Kidney (tissue), 14 donors: Measurements from ENCODE around the gene HGF. TPM values are rescaled to one million over a fixed set of nuclear protein-coding genes. Genes with fewer than 3 reads are reported as not detected.

ENCODE experiments used
- DNase-seq, 5 donors: peaks; one replicate each; pipeline ENCODE4 v3.0.0-alpha.2; 2013 to 2020
- FAIRE-seq: peaks from 2 replicates; lab custom pipeline; 2012; peaks lifted over from hg19 to GRCh38; lab: Jason Lieb, UNC
- H3K27ac ChIP-seq, 2 donors: one replicate each; pipeline ENCODE4 v1.7.0; 2013; ENCODE audit warnings: low read depth in 2 of 2, low read length in 2 of 2, inconsistent platforms in 1 of 2
- H3K27me3 ChIP-seq: one replicate; pipeline ENCODE4 v1.7.1; 2013; ENCODE audit warnings: low read length, inconsistent platforms; ENCODE audit not compliant: control insufficient read depth, insufficient read depth
- H3K36me3 ChIP-seq, 3 donors: one replicate each; pipeline versions ENCODE4 v1.7.0 to v1.7.1; 2013; ENCODE audit warnings: low read length in 3 of 3, control low read depth in 1 of 3, inconsistent platforms in 1 of 3; ENCODE audit not compliant: insufficient read depth in 3 of 3, control insufficient read depth in 2 of 3
- H3K4me1 ChIP-seq, 3 donors: one replicate each; pipeline versions ENCODE4 v1.7.0 to v1.7.1; 2013; ENCODE audit warnings: low read length in 3 of 3, inconsistent platforms in 1 of 3, low read depth in 1 of 3; ENCODE audit not compliant: control insufficient read depth in 2 of 3, insufficient read depth in 2 of 3
- H3K4me3 ChIP-seq, 3 donors: one replicate each; pipeline versions ENCODE4 v1.7.0 to v1.8.1; 2013; ENCODE audit warnings: low read length in 3 of 3, control low read depth in 1 of 3, inconsistent platforms in 1 of 3
- H3K9ac ChIP-seq, 3 donors: one replicate each; pipeline versions ENCODE4 v1.7.0 to v1.7.1; 2013; ENCODE audit warnings: low read length in 3 of 3, control low read depth in 1 of 3, inconsistent platforms in 1 of 3
- H3K9me3 ChIP-seq, 3 donors: one replicate each; pipeline versions ENCODE4 v1.7.0 to v1.7.1; 2013; ENCODE audit warnings: low read length in 3 of 3, control low read depth in 1 of 3, inconsistent platforms in 1 of 3; ENCODE audit not compliant: control insufficient read depth in 2 of 3, insufficient read depth in 1 of 3
- CTCF ChIP-seq: IDR thresholded peaks from 3 replicates; pipeline ENCODE4 v1.5.1; 2012; ENCODE audit warnings: mild to moderate bottlenecking, moderate library complexity, borderline replicate concordance; ENCODE audit not compliant: insufficient read depth; ENCODE audit errors: extremely low read depth
- intact Hi-C: fragments of 100-400 bp; cut with DNase I; formaldehyde crosslinking; loops from one replicate; pipeline ENCODE4 v1.11.1; 2022
- polyA plus RNA-seq: library from polyadenylated mRNA; stranded (reverse); fragments of 350-450 nt; fragmentation: Illumina TruSeq; extraction: RNeasy Lipid Tissue Mini Kit (QIAGEN cat#74804); gene quantifications from one replicate; pipeline ENCODE4 v1.2.3, GENCODE V29; 2014; ENCODE audit warnings: low read depth, low replicate concordance; ENCODE audit not compliant: insufficient read depth
- total RNA-seq: library from RNA; stranded (reverse); fragmentation: NEBNext Ultra II Directional; extraction: Animal tissue kit (Norgen Biotek cat#: 25700); gene quantifications from one replicate; pipeline ENCODE4 v1.2.1, GENCODE V29; 2021
- donor health status: control.
- donor health status: control.
- donor health status: control.
- donor health status: control.
- donor health status: control.
- donor health status: DM: yes; HTN: yes; CAD: no.
- donor health status: Normal renal cell carcinoma (clear cell type).

Gene HGF
- total and polyA plus RNA-seq, 2 donors from 2014 or later = 2.6 to 23.8 TPM

GRCh38 chr7:81790686-81791085 is 20.8 kb upstream of the HGF start:
- no peaks in the 10 kb centered on the region for H3K36me3 ChIP-seq
- H3K9ac ChIP-seq = no peak overlapping the region
- H3K27me3 ChIP-seq = no peaks in the 10 kb centered on the region
- no peak overlapping the region for H3K27ac ChIP-seq
- no peaks in the 10 kb centered on the region for H3K4me1 ChIP-seq
- H3K4me3 ChIP-seq = no peak overlapping the region
- intact Hi-C loops = no loop called here
- DNase-seq (no peak), FAIRE-seq (no peak)
- TF ChIP-seq CTCF = no peak
- H3K9me3 ChIP-seq = no peaks in the 10 kb centered on the region

DNA sequence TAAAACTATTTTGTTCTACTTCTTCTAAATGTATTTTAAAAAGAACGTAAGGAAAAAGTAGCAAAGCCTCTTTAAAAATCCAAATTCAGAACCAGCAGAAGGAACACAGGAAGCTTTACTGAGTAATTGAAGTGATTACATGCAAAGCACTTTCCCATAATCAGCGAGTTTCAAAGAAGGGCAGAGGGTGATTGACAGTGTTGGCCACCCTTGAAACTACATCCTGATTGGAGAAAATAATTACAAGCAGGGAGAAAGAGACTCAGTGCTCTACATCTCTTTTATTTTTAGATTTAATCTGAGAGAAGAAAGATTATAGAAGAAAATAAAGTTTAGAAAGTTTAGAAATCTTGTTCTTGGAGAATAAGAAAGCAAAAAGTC is 20.3 kb upstream of the HGF start:
- Histone ChIP-seq H3K4me3 (no peak overlapping the region), H3K27ac (no peak overlapping the region), H3K4me1 (no peaks in the 10 kb centered on the region), H3K36me3 (no peaks in the 10 kb centered on the region), H3K9me3 (no peaks in the 10 kb centered on the region), H3K27me3 (no peaks in the 10 kb centered on the region), H3K9ac (no peak overlapping the region)
- no peak for TF ChIP-seq CTCF
- DNase-seq (no peak), FAIRE-seq (no peak)
- intact Hi-C loops = no loop called here

DNA sequence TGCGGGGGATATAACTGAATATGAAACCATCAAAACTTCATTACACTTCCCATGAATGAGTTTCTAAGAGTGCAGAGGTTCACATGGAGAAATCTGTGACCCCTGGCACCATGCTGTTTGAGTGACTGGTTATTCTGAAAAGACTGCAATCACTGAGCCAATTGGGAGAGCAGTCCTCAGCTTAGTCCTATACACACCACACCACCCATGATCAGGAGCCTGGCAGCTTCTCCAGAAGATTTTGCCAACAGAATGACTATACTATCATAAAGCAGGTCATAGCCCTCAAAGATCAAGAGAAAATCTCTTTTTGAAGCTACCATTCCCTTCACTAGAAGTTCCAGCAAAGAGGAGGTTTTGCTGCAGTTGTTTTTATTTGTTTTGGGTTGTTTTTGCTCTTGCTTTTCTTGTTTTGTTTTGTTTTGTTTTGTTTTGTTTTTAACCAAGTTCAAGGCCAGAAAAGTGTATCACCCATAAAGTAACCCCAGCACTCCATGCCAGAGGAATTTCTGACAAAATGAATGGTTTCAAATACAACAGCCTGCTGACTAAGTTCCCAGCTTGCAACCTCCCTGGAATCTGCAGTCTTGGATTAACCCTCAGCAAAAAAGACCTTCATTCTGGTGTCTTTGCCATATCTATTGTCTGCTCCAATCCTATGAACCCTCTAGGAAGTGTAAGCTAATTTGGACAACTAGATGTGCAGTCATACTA is 19.7 kb upstream of the HGF start:
- no peak for FAIRE-seq

More for the DNA sequence above, 19.7 kb upstream of the HGF start:
- Histone ChIP-seq H3K36me3 (no peaks in the 10 kb centered on the region), H3K4me3 (no peak overlapping the region), H3K9ac (no peak overlapping the region), H3K27me3 (no peaks in the 10 kb centered on the region), H3K9me3 (no peaks in the 10 kb centered on the region), H3K4me1 (no peaks in the 10 kb centered on the region), H3K27ac (no peak overlapping the region)
- DNase-seq = no peak
- TF ChIP-seq CTCF = no peak
- intact Hi-C loops = no loop called here
